Chondrocyte (in vitro differentiated cells): ENCODE measurements around the gene SRSF11. TPM values are rescaled to one million over a fixed set of nuclear protein-coding genes. Genes with fewer than 3 reads are reported as not detected.

Experiments used
- DNase-seq: peaks from one replicate; pipeline ENCODE4 v3.0.0; 2021; ENCODE audit warnings: mixed read lengths, low spot score
- H3K27ac Mint-ChIP-seq: one replicate; pipeline ENCODE4 v1.8.0; 2021; ENCODE audit warnings: mild to moderate bottlenecking, moderate library complexity, mixed read lengths; ENCODE audit not compliant: unreplicated experiment
- H3K27me3 Mint-ChIP-seq: 2 replicates; pipeline ENCODE4 v1.8.0; 2021; ENCODE audit warnings: low read depth, mixed read lengths
- H3K36me3 Mint-ChIP-seq: 2 replicates; pipeline ENCODE4 v1.8.0; 2021; ENCODE audit warnings: low read depth, mixed read lengths
- H3K4me1 Mint-ChIP-seq: 2 replicates; pipeline ENCODE4 v1.8.0; 2021; ENCODE audit warnings: low read depth, mild to moderate bottlenecking, mixed read lengths
- H3K4me3 Mint-ChIP-seq: one replicate; pipeline ENCODE4 v1.8.0; 2021; ENCODE audit warnings: mild to moderate bottlenecking, moderate library complexity, mixed read lengths; ENCODE audit not compliant: unreplicated experiment
- H3K9me3 Mint-ChIP-seq: 2 replicates; pipeline ENCODE4 v1.8.0; 2021; ENCODE audit warnings: low read depth, mixed read lengths
- total RNA-seq: library from RNA; stranded (reverse); gene quantifications from 3 replicates; pipeline ENCODE4 v1.2.1, GENCODE V29; 2021
- TF ChIP-seq, protein P1 (sequence below): fragments of 200-600 bp; sonication (generic); IDR thresholded peaks from 2 replicates; pipeline ENCODE4 v1.5.0; 2021; ENCODE audit warnings: antibody characterized with exemption, mild to moderate bottlenecking, moderate library complexity

The SRSF11 gene
- total RNA-seq, 1 donor from 2014 or later: 152 TPM

- Mint-ChIP-seq H3K27me3 (no peaks in the 10 kb centered on the region), H3K4me3 (peak overlapping the region; percentile 83), H3K9me3 (no peaks in the 10 kb centered on the region), H3K27ac (peak overlapping the region; percentile 98), H3K4me1 (peaks cover 59% of the 10 kb centered on the region), H3K36me3 (peaks cover 11% of the 10 kb centered on the region)
- DNase-seq: no peak
- TF ChIP-seq, protein P1, sequence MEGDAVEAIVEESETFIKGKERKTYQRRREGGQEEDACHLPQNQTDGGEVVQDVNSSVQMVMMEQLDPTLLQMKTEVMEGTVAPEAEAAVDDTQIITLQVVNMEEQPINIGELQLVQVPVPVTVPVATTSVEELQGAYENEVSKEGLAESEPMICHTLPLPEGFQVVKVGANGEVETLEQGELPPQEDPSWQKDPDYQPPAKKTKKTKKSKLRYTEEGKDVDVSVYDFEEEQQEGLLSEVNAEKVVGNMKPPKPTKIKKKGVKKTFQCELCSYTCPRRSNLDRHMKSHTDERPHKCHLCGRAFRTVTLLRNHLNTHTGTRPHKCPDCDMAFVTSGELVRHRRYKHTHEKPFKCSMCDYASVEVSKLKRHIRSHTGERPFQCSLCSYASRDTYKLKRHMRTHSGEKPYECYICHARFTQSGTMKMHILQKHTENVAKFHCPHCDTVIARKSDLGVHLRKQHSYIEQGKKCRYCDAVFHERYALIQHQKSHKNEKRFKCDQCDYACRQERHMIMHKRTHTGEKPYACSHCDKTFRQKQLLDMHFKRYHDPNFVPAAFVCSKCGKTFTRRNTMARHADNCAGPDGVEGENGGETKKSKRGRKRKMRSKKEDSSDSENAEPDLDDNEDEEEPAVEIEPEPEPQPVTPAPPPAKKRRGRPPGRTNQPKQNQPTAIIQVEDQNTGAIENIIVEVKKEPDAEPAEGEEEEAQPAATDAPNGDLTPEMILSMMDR: no peak
These were observed 1.6 kb downstream of the SRSF11 start for GRCh38 chr1:70222716-70223235.

DNA sequence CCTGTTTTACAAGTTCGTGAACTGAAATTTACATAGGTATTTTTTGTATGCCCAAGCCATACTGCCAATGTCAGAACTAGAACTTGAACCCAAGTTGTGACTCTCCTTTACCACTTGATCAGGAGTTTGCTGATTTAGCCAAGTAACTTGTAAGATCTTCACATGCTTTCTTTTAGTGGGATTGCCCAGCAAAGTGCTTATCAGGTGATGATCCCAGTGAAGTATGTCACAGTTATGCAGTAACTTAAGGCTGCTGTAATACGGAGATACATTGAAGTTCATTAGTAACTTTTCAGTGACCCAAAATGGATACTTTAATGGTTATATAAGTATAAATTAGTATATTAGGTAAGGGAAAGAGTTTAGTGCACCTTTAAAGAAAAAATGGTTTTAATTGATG lies 3.8 kb downstream of the SRSF11 start:
- TF ChIP-seq, protein P1: no peak
- no peak overlapping the region for H3K27ac Mint-ChIP-seq
- no peaks in the 10 kb centered on the region for H3K9me3 Mint-ChIP-seq
- peaks cover 57% of the 10 kb centered on the region for H3K4me1 Mint-ChIP-seq
- H3K4me3 Mint-ChIP-seq: no peak overlapping the region
- H3K36me3 Mint-ChIP-seq: peaks cover 13% of the 10 kb centered on the region
- H3K27me3 Mint-ChIP-seq: no peaks in the 10 kb centered on the region
- DNase-seq: no peak

GRCh38 chr1:70227439-70227838 lies 6.3 kb downstream of the SRSF11 start:
- no peaks in the 10 kb centered on the region for H3K27me3 Mint-ChIP-seq
- H3K27ac Mint-ChIP-seq: peak overlapping the region; percentile 63
- H3K4me1 Mint-ChIP-seq: peaks cover 45% of the 10 kb centered on the region
- no peak for DNase-seq
- peaks cover 23% of the 10 kb centered on the region for H3K36me3 Mint-ChIP-seq
- H3K4me3 Mint-ChIP-seq: no peak overlapping the region
- no peaks in the 10 kb centered on the region for H3K9me3 Mint-ChIP-seq
- TF ChIP-seq, protein P1: no peak

- peaks cover 33% of the 10 kb centered on the region for H3K4me1 Mint-ChIP-seq
- TF ChIP-seq, protein P1: no peak
- peaks cover 24% of the 10 kb centered on the region for H3K36me3 Mint-ChIP-seq
- DNase-seq: no peak
- no peak overlapping the region for H3K27ac Mint-ChIP-seq
- no peak overlapping the region for H3K4me3 Mint-ChIP-seq
- H3K9me3 Mint-ChIP-seq: no peaks in the 10 kb centered on the region
- no peaks in the 10 kb centered on the region for H3K27me3 Mint-ChIP-seq
These were observed 7.5 kb downstream of the SRSF11 start for GRCh38 chr1:70228670-70229069.

DNA sequence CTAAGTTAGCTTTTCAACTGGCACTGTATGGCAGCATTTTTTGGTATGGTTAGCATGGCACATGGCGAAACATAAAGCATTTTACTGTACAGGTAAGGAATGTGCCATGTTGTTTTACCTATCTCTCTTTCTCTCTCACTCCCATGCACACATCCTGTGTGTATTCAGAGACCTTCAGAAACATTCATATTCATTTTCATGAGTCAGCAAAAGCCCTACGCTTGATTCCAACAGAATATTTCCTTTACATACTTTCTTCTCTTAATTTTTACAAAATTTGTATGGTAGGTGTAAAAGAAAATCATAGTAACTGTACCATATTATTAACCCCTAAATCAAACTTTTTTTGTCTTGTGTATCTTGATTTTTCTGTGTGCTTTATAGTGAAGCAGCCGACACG lies 10.3 kb downstream of the SRSF11 start:
- Mint-ChIP-seq H3K4me1 (peaks cover 13% of the 10 kb centered on the region), H3K27me3 (no peaks in the 10 kb centered on the region), H3K9me3 (no peaks in the 10 kb centered on the region), H3K27ac (no peak overlapping the region), H3K4me3 (no peak overlapping the region), H3K36me3 (peaks cover 29% of the 10 kb centered on the region)
- no peak for DNase-seq
- TF ChIP-seq, protein P1: no peak
